DMS79 (cell line): Measurements from ENCODE around the gene COL23A1.

Experiments
- DNase-seq: peaks from one replicate; lab custom pipeline; 2025; lab: John Stamatoyannopoulos, UW

Gene COL23A1

DNA sequence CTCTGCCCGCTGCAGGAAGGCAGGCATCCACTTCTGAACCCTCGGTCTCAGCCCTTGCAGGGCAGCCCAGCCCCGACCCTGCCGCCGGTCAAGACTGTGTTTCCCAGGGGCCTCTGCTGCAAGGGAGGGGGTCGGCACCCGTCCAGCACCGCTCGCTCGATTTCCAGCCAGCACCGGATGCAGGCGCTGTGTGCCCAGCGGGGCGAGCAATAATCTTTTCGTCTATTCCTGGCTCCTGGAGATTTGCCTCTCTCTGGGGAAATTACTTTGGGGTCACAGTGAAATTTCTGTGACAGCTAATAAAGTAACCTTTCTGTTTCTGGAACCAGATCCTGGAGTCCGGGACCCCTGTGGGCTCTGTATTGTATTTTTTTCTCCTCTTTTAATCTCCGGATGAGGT, 155.3 kb downstream of the COL23A1 start:
- DNase-seq: no peak

DNA sequence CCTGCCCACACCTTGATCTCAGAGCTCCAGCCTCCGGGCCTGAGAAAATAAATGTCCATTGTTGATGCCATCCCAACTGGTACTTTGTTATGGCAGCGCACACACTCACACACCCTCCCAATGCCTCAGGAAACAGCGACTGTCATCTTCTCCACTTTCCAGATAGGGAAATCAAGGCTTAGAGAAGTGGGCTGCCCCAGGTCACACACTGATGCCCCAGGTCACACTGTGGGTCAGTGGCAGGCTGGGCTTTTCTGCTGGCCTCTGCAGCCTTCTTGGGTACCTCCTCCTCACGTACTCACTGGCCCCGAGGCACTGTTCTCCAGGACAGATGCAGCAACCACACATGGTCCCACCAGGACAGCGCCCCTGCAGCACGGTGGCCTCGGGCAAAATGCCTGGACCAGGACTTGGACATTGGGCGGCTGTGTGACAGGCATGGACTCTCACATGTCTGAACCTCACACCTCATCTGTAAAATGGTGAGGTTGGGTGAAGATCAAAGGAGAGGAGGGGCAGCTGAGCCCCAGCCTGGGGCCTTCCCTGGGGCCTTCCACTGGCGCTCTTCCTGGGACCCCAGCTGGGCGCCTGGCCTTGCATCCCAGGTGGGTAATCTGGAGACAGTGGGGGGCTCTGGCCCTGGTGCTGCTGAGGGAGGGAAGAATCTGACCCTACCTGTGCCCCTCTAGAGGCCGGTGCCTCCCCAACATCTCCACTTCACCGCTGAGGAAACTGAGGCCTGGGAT, 156.0 kb downstream of the COL23A1 start:
- DNase-seq: no peak

DNA sequence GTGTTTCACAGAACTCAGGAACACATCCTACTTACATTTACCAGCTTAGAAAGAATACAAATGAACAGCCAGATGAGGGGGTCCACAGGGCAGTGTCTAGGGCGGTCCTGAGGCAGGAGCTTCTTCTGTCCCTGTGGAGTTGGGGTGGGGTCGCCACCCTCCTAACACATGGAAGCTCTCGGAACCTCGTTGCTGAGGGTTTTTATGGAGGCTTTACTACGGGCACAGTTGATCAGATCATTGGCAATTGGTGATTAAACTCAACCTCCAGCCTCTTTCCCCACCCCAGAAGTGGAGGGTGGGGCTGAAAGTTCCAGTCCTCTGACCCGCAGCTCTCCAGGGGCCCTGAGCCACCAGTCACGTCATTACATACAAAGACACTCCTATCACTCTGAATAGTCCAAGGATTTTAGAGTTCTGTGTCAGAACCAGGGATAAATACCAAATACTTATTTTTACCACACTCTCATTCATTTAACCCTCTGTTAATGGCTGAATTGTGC, 156.9 kb downstream of the COL23A1 start:
- DNase-seq: no peak

DNA sequence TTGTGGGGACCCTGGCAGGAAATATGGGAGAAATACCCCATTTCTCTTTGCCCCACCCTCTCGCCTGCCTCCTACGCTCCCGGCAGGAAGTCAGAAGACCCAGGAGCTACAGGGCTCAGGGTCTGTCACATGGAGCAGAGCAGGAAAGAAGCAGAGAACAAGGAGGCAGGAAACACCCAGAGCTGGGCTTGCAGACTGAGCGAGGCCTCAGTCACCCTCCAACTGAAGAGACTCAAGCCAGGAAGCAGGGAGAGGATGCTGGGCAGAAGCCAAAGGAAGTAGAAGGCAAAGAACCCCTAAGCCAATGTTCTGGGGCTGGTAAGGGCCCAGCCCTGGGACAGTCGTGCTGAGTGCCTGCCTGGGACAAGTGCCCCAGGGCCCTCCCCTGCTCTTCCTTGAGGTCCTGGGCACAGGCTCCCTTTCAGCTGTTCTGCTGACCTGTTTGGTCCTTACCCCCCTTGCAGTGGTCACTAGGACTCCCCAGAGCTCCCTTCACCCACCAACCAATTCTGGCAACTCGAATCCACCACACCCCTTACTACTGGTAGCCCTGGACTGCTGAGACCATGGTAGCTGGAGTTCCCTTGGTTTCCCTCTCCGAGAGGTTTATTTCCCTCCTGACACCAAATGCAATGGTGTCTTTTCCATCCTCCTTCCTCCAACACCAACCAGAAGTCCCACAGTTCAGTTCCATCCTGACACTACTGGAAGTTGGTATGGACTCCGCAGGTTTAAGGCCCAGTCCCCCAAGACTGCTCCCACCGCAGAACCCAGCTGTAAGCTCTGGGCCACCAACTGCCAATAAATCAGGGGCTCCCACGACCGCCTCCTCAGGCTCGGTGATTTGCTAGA, 157.5 kb downstream of the COL23A1 start:
- no peak for DNase-seq

GRCh38 chr5:178431782-178432165, 158.4 kb downstream of the COL23A1 start:
- DNase-seq: no peak

- DNase-seq: no peak
These were observed 159.0 kb downstream of the COL23A1 start for GRCh38 chr5:178431063-178431781.

- no peak for DNase-seq
These were observed 159.8 kb downstream of the COL23A1 start for GRCh38 chr5:178430186-178431062.

DNA sequence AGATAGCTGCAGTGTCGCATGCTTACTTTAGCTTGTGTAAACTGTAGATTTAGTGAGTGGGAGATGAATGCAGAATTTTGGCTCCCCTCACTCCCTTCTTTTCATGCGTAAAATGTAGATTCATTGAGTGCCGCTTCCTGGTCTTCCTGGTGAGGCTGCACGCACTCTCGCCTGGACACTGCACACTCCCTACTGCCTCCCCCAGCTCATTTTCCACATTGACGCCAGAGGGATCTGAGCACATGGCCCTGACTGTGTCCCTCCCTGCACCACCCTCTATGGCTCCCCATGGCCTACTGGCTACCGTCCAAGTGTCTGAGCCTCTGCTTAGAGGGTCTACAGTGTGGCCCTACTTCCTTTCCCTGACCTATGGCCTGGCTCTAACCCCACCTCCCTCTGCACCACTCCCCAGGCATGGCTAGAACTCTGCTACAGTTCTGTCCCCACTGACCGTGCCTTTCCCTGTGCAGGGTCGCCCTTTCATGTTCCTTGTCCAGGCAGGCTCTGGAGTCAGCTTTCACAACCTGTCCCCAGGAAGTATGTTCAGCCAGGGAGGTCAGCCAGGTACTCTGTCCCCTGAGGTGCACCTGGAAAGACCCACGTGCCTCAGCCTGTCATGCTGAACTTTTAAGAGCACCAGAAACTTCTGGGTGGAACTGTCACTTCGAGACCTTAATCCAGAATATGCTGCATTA, 160.6 kb downstream of the COL23A1 start:
- no peak for DNase-seq

GRCh38 chr5:178429156-178429468, 161.1 kb downstream of the COL23A1 start:
- DNase-seq: no peak

DNA sequence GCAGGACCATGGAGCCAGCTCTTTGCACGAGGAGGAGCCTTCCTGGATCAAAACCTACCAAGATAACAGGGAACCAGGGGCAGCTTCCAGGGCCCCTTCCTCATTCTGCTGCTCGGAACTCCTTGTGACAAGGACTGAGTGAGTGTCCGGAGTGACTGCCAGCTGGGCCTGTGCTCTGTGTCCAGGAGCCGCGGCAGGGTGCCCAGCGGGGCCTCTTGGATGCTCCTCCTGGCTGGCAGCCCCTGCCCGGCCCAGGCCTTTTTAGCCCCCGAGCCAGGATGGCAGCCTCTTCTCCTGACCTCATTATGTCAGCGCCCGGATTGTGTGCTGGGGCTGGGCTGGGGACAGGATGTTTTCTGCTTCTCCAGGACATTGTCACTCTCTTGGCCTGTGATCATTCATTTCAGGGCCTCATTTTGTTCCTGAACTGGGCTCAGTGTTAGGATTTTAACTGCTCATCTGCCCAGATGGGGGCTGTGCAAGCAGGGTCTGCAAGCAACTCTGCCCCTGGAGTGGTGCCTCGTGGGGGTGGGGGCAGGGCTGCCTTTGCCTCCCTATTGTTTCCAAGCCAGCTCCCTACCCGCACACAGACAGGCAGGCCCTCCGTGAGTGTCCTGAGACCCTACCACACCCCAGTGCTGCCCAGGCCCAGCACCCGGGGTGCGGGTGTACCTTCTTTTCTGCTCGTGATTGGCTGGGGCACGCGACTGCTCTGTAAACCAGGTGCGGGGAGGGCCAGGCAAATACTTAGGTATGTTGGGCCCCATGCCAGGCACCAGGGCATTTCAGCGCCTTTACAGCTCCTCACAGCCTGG, 161.6 kb downstream of the COL23A1 start:
- DNase-seq: no peak

GRCh38 chr5:178427576-178428197, 162.5 kb downstream of the COL23A1 start:
- no peak for DNase-seq

GRCh38 chr5:178426326-178427130, 163.7 kb downstream of the COL23A1 start:
- DNase-seq: no peak

- no peak for DNase-seq
These were observed 164.5 kb downstream of the COL23A1 start for GRCh38 chr5:178425621-178426068.

DNA sequence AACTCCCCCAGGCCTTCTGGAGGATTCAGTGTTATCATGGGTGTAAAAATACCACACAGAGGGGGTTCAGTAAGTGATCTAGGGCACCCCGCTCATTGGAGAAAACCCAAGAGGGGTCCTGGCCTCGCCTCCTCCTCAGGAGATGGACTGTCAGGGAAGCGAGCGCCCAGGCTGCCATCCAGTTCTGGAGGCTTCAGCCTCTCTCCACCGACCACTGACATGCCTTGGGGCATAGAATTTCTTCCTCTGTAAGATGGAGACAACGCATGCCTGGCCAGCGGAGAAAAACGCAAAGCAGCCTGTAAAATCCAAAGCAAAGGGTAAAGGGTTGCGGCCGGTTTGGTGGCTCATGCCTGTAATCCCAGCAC, 165.4 kb downstream of the COL23A1 start:
- DNase-seq: no peak

- no peak for DNase-seq
These were observed 166.0 kb downstream of the COL23A1 start for GRCh38 chr5:178423901-178424809.

- DNase-seq: no peak
These were observed 166.8 kb downstream of the COL23A1 start for GRCh38 chr5:178423431-178423830.

DNA sequence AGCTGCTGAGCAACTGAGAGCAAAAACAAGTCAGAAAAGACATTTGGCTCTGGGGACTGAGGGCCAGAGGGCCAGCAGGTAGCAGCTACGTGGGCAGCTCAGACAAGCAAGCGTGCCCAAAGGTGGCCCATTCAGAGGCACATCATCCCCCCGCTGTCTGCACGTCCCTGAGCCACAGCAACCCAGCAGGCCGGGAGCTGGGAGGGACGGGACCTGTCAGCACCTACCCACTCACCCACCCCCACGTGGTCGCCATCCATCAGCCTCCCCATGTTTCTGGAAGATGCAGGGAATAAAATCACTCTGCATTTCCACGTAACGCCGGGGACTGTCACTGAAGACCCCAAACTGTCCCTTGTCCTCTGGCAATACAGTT, 167.8 kb downstream of the COL23A1 start:
- DNase-seq: no peak
